Duodenal mucosa (tissue), 2 donors: Measurements from ENCODE around the gene PGA3.
"Not testable (repeated sequence)": the region's sequence is repeated elsewhere in the genome, so short reads cannot be mapped to it uniquely, and the experiment has no call there.

ENCODE experiments used
- H3K27ac ChIP-seq: one replicate; pipeline ENCODE4 v1.7.0; 2013; ENCODE audit warnings: low read depth, low read length
- H3K27me3 ChIP-seq, 2 donors: one replicate each; pipeline ENCODE4 v1.7.0; 2013; ENCODE audit warnings: low read length in 2 of 2, control low read depth in 1 of 2; ENCODE audit not compliant: insufficient read depth in 2 of 2, control insufficient read depth in 1 of 2
- H3K36me3 ChIP-seq, 2 donors: one replicate each; pipeline ENCODE4 v1.7.0; 2013; ENCODE audit warnings: low read length in 2 of 2, control low read depth in 1 of 2; ENCODE audit not compliant: insufficient read depth in 2 of 2, control insufficient read depth in 1 of 2
- H3K4me1 ChIP-seq, 2 donors: one replicate each; pipeline ENCODE4 v1.7.0; 2013; ENCODE audit warnings: low read length in 2 of 2, control low read depth in 1 of 2; ENCODE audit not compliant: insufficient read depth in 2 of 2, control insufficient read depth in 1 of 2
- H3K4me3 ChIP-seq, 2 donors: one replicate each; pipeline ENCODE4 v1.7.0; 2013; ENCODE audit warnings: low read length in 2 of 2, low read depth in 1 of 2
- H3K9ac ChIP-seq, 2 donors: one replicate each; pipeline ENCODE4 v1.7.0; 2013; ENCODE audit warnings: low read length in 2 of 2, low read depth in 1 of 2
- H3K9me3 ChIP-seq, 2 donors: one replicate each; pipeline ENCODE4 v1.7.0; 2013; ENCODE audit warnings: low read length in 2 of 2, control low read depth in 1 of 2; ENCODE audit not compliant: control insufficient read depth in 1 of 2

Gene PGA3

GRCh38 chr11:61204502-61205059, 1.3 kb downstream of the PGA3 start:
- not testable (repeated sequence) for H3K9ac ChIP-seq, H3K9me3 ChIP-seq, H3K36me3 ChIP-seq, H3K4me1 ChIP-seq, H3K27ac ChIP-seq, H3K4me3 ChIP-seq, H3K27me3 ChIP-seq

- not testable (repeated sequence) for H3K4me1 ChIP-seq, H3K9me3 ChIP-seq, H3K27ac ChIP-seq, H3K36me3 ChIP-seq, H3K9ac ChIP-seq, H3K4me3 ChIP-seq, H3K27me3 ChIP-seq
Measured at GRCh38 chr11:61207636-61208310, 4.5 kb downstream of the PGA3 start.

- not testable (repeated sequence) for H3K36me3 ChIP-seq, H3K4me3 ChIP-seq
Measured at GRCh38 chr11:61210629-61211028, 7.3 kb downstream of the PGA3 start.

DNA sequence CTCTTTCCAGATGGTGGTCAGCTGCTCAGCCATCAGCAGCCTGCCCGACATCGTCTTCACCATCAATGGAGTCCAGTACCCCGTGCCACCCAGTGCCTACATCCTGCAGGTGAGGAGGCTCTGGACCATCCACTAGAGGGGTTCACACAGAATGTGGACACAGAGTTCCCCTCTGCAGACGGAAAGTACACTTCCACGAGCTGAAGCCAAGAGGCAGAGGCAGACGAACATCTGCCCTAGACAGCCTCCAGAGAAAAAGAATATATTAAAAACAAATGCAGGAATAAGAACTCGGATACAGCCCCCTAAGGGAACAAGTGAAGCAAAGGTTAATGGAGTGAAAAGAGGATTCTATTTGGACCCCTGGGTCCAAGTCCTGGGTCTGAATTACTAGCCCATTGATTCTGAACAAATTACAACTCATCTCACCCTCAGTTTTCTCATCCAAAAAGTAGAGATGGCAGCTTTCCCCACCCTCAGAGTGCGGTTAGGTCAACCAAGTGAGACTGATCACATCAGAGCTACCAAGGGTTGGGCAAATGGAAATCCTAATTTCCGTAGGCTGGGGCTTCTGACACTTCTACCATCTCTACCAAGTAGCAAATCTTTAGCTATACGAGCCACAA, 8.1 kb downstream of the PGA3 start:
- H3K9ac ChIP-seq, H3K27ac ChIP-seq, H3K27me3 ChIP-seq, H3K4me1 ChIP-seq, H3K4me3 ChIP-seq, H3K9me3 ChIP-seq, H3K36me3 ChIP-seq: not testable (repeated sequence)

More at GRCh38 chr11:61210629-61211028, 7.3 kb downstream of the PGA3 start:
- H3K4me1 ChIP-seq, H3K9ac ChIP-seq, H3K27me3 ChIP-seq, H3K9me3 ChIP-seq, H3K27ac ChIP-seq: not testable (repeated sequence)

- H3K27ac ChIP-seq, H3K27me3 ChIP-seq, H3K36me3 ChIP-seq, H3K9ac ChIP-seq, H3K4me3 ChIP-seq, H3K4me1 ChIP-seq, H3K9me3 ChIP-seq: not testable (repeated sequence)
Measured at GRCh38 chr11:61212202-61212601, 8.9 kb downstream of the PGA3 start.

GRCh38 chr11:61213711-61214324, 10.5 kb downstream of the PGA3 start:
- not testable (repeated sequence) for H3K4me3 ChIP-seq, H3K9ac ChIP-seq, H3K4me1 ChIP-seq, H3K27ac ChIP-seq, H3K9me3 ChIP-seq, H3K27me3 ChIP-seq, H3K36me3 ChIP-seq

- H3K27ac ChIP-seq, H3K36me3 ChIP-seq, H3K4me1 ChIP-seq, H3K4me3 ChIP-seq, H3K9ac ChIP-seq, H3K27me3 ChIP-seq, H3K9me3 ChIP-seq: not testable (repeated sequence)
Measured at GRCh38 chr11:61218306-61218705, 15.0 kb downstream of the PGA3 start.

DNA sequence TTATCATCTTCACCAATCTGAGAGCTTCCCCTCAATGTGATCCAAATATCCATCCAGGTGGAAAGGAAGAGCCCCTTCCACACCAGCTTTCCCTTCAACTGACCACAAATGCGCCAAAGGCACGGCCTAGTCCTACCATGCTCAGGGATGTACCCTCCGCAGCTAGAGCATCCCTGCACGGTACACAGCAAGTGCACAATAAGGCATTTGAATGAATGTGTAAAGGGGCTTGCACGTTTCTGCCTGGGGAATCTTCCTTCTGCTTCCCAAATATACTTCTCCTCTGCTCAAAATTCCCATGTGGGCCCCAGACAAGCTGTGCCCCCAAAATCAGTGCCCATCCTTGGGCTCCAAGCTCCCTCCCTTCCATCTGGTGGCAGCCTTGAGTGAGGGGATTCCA, 15.7 kb downstream of the PGA3 start:
- not testable (repeated sequence) for H3K4me3 ChIP-seq, H3K36me3 ChIP-seq, H3K9me3 ChIP-seq, H3K27me3 ChIP-seq, H3K4me1 ChIP-seq, H3K9ac ChIP-seq, H3K27ac ChIP-seq

- not testable (repeated sequence) for H3K27me3 ChIP-seq, H3K36me3 ChIP-seq, H3K4me1 ChIP-seq, H3K4me3 ChIP-seq, H3K9me3 ChIP-seq, H3K27ac ChIP-seq, H3K9ac ChIP-seq
Measured at GRCh38 chr11:61222047-61222446, 18.7 kb downstream of the PGA3 start, which contains the start of gene PGA4. Gene PGA4, plus strand, starts transcription at chr11:61222347. Its CDS starts 54 bp downstream, at chr11:61222401.

DNA sequence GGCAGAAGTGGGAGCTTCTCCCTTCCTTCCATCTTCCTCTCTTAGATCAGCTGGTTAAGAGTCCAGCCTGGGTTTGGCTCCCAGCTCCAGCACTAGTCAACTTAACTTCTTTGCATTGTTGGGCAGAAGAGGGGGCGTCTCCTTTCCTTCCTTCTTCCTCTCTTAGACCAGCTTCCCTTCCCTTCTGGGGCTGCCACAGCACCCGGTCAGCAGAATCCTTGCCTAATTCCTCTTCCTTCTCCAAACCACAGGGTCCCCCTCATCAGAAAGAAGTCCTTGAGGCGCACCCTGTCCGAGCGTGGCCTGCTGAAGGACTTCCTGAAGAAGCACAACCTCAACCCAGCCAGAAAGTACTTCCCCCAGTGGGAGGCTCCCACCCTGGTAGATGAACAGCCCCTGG, 19.4 kb downstream of the PGA3 start:
- not testable (repeated sequence) for H3K27me3 ChIP-seq, H3K9me3 ChIP-seq, H3K9ac ChIP-seq, H3K4me1 ChIP-seq, H3K4me3 ChIP-seq, H3K36me3 ChIP-seq, H3K27ac ChIP-seq
